Activated CD4-positive, CD25-positive, alpha-beta regulatory T cell treated with anti-CD3 and anti-CD28 coated beads, Interleukin-2, amount 50 U/mL, for 72 hours (primary cell): ENCODE data around the gene PRRC1.
"Not testable (repeated sequence)": the region's sequence is repeated elsewhere in the genome, so short reads cannot be mapped to it uniquely, and the experiment has no call there.

Experiments used
- DNase-seq: peaks from one replicate; pipeline ENCODE4 v3.0.0; 2021

The PRRC1 gene

GRCh38 chr5:127549551-127549950 is 32.1 kb downstream of the PRRC1 start:
- DNase-seq, result no peak

- DNase-seq, result no peak
Measured at GRCh38 chr5:127550652-127551409, 33.4 kb downstream of the PRRC1 start.

DNA sequence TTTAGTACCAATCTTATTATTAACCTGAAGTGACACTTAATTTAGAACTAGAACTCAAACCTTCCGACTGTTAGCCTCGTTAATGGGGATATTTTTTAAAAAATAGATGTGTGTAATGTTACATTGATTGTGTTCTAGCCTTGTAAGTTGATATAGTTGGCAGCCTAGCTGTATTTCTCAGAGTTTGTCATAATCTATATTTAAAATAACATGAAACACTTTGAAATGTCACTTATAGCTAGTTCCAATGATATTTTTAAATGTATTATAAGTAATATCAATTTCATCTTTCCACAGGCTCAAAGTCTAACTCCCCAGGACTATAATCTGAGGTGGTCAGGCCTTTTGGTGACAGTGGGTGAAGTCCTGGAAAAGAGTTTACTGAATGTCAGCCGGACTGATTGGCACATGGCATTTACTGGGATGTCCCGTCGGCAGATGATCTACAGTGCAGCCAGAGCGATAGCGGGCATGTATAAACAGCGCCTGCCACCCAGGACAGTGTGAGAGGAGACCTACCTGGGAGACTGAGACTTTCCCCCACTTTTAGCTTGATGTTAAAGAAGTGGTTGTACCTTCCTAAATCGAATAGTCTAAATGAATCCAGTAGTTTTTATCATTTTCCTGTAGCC is 34.1 kb downstream of the PRRC1 start:
- DNase-seq, result no peak

DNA sequence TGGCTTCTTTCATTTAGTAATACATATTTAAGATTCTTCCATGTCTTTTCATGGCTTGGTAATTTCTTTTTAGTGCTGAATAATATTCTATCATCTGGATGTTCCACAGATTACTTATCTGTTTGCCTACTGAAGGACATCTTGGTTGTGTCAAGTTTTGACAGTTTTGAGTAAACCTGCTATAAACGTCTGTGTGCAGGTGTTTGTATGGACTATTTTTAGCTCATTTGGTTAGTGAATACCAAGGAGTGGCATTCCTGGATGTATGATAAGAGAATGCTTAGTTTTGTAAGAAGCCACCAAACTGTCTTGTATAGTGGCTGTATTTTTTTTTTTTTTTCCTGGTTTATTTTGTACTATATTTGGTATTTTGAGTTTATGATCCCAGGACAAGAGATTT is 38.4 kb downstream of the PRRC1 start:
- no peak for DNase-seq

GRCh38 chr5:127556609-127557334 is 39.3 kb downstream of the PRRC1 start:
- no peak for DNase-seq

- no peak for DNase-seq
Measured at GRCh38 chr5:127558273-127558672, 40.8 kb downstream of the PRRC1 start.

DNA sequence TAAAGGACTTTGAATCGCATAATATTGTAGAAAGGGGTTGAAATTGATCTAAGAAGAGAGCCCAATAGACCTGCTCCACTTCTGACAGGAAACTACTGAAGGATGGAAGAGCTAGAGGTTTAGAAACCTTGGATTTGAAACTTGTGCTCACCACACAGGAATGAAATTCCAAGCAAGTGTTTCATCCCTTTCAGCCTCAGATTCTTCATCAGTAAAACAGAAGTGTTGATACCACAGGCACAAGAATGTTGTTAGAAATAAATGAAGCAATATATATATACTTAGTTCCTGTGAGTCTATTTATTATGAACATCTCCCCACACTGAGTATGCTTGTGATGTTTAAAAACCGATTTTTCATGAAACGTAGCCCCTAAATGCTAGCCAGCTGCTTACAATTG is 43.8 kb downstream of the PRRC1 start:
- DNase-seq, result no peak

- DNase-seq, result no peak
Measured at GRCh38 chr5:127562252-127562651, 44.8 kb downstream of the PRRC1 start.

DNA sequence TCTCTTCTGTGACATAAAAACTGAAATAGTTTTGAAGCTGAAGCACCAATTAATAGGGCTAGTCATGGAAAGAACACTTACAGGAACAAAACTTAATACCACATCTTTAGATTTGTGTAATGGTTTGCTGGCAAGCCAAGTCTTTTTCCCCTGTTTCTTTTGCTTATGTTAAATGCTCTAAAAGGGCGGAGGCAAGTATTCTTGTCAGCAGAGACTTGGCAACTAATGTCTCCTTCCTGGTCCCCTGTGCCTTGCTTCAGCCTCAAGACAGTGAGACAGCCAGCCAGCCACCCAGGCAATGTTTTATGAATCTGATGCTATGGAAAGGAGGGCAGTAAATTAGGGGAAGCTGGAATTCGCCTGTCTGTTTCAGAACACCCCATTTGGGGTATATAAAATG is 45.7 kb downstream of the PRRC1 start:
- no peak for DNase-seq

DNA sequence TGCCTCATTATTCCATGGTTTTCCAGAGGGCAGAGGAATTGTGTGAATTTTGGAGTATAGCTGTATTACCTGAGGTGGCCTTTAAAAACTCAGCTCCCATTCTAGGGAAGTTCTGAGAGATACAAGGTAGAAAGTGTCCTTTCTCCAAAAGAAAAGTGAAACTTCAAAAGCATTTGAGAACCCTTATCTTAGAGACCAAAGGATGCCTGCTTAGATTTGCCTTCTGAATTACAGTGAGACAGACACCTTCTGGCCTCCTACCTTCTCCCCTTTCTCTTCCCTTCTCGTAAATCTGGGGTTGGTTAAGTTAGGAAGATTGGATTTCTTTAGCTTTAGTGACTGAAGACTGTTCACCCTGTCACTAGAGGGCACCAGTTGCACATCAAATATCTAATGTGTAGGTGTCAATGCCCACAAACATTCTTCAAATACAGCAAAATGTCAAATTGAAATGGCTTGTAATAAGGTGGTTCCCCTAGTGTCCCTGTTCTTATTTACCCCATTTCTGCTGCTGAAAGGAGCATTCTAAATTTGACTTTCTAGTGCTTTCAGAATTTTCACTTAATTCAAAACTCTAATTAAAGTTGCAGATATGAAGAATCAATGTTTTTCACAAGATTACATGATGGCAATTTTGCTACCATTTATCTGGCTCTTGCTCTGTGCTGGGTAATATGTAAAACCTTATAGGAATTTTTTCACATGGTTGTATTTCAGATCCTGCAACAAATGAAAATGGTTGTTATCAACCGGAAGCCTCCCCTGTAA is 46.7 kb downstream of the PRRC1 start:
- no peak for DNase-seq

- DNase-seq, result no peak
Measured at GRCh38 chr5:127565586-127566270, 48.3 kb downstream of the PRRC1 start.

DNA sequence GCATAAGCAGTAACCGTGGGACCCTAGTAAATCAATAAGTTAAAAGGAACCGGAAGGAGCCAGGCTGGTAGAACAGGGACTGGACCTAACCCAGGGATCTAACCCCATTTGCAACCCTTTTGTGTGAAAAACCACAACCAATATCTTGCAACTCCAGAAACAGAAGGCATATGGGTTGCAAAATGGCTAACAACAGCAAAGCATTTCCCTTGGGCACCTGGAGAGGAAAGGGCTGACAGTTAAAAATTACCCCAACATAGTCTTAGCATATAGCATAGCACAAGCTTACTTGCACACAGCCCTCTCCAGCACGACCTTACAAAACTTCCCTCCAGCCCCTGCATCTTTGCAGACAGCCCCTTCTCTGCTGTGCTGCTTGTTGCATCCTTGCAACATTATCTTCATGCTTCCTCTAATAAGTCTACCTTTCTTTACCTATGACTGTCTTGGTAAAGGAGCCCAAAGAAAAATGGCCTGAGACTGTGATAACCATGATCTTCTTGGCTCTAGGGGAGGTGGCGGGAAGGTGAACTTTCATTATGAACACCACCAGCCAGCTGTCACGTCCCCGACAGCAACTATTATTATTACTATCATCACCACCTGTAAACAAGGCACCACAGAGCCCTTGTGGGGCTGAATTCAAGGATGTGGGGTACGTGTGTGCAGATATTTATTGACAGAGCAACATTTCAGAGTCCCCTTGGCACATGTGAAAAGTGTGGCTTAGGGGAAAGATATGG is 49.8 kb downstream of the PRRC1 start:
- no peak for DNase-seq

DNA sequence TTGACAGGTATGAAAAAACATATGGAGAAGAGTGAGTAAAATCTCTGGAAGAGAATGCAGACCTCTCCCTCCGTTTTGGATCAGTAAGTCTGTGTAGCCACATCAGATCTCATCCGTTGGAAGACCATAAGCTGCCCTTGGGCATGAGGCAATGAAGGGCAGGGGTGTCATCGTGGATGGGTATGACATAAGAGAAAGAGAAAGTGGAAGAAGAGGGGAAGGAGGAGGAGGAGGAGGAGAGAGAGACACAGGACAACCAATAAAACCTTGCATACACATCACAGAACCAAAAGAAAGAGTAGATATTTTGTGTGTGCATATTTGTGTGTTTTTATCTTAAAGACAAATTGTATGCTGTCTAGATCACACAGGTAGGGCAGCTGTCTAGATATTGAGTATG is 50.7 kb downstream of the PRRC1 start:
- no peak for DNase-seq

DNA sequence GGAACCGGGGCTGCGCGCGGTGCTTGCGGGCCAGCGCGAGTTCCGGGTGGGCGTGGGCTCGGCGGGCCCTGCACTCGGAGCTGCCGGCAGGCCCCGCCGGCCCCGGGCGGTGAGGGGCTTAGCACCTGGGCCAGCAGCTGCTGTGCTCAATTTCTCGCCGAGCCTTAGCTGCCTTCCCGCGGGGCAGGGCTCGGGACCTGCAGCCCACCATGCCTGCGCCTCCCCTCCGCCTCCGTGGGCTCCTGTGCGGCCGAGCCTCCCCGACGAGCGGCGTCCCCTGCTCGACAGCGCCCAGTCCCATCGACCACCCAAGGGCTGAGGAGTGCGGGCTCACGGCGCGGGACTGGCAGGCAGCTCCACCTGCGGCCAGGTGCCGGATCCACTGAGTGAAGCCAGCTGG is 52.0 kb downstream of the PRRC1 start:
- DNase-seq, result not testable (repeated sequence)

DNA sequence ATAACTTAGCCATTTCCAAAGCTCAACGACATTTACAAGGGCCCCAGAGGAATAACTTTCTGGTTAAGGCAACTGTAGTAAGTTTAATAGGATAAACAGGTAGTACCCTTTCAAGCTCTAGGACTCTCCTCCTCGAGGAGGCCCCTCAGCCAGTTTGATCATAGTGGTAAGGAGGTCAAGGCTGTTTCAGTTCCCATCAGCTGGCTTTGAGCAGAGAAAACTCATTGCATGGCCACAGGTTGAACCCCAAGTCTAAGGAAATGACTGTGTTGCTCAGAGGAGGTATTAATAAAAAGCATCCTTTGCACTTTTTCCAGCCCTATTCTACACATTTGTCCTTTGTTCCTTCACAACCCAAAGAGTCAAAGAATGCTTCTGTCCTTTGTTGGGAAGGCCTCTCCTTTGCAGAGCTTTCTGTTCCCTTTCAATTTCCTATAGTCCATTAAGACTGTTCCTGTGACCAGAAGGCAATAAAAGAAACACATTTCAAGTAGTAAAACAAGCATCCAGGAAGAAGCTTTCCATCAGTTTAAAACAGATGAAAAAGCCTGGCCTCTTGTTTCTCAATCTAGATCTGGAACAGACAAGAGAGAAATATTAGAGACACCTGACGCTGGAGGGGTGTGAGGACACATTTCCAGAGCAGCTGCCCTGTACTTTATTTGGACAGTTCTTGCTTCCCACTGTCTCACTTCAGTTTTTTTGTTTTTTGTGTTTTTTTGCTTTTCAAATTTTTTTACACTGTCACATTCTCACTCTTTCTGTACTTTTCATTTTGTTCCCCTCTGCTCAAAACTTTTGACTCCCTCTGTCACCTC is 54.1 kb downstream of the PRRC1 start:
- no peak for DNase-seq

GRCh38 chr5:127572930-127573329 is 55.5 kb downstream of the PRRC1 start:
- DNase-seq, result no peak

DNA sequence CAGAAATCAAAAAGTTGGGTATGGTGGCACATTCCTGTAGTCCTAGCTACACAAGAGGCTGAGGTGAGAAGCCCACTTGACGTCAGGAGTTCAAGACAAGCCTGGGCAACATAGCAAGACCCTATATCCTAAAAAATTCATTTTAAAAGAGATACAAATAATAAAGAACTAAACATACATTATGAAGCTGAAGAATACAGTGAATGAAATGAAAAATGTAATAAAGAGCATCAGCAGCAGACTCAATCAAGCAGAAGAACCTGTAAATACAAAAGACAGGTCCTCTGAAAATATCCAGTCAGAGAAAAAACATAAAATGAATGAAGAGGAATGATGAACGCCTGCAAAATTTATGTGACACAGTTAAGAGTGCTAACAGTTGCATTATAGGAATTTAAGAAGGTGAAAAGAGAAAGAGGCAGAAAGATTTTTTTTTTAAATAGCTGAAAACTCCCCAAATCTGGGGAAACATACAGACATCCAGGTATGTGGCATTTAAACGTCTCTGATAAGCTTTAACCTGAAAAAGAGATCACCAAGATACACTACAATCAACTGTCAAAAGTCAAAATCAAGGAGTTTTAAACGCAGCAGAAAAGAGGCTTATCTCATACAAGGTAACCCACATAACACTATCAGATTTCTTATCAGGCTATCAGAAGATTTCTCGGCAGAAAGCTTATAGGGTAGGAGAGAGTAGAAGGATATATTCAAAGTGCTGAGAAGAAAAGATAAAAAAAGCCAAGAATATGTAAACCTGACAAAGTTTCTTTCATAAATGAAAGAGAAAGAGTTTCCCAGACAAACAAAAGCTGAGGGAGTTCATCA is 57.6 kb downstream of the PRRC1 start:
- no peak for DNase-seq

DNA sequence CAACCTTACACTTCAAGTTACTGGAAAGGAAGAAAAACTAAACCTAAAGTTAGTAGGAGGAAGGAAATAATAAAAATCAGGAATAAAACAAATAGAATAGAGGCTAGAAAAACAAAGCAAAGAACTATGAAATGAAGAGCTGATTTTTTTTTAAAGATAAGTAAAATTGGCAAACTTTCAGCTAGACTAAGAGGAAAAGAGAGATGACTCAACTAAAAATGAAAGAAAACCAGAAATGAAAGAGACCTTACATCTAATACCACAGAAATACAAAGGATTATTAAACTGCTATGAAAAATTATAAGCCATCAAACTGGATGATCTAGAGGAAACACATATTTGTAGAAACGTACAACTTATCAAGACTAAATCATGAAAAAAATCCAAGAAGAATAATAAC is 60.0 kb downstream of the PRRC1 start:
- DNase-seq, result no peak

GRCh38 chr5:127580731-127581130 is 63.3 kb downstream of the PRRC1 start:
- DNase-seq, result no peak

DNA sequence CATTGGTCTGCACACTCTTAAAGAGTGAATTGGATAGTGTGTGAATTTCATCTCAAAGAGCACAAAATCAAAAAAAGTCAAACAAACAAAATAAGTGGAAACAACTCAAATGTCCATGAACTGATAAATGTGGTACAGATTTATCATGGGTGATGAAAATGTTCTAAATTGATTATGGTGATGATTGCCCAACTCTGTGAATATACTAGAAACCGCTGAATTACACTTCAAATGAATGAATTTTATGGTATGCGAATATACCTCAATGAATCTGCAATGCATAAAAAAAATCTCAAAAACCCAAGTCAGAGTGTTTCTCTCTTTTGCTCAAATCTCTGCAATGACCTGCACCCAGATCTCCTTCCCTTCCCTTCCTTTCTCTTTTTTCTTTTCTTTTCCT is 64.0 kb downstream of the PRRC1 start:
- no peak for DNase-seq
